ENCODE results near the gene ERC1. TPM values are rescaled to one million over a fixed set of nuclear protein-coding genes. Genes with fewer than 3 reads are reported as not detected.
"Not testable (repeated sequence)": the region's sequence is repeated elsewhere in the genome, so short reads cannot be mapped to it uniquely, and the experiment has no call there.

Gene ERC1
- total RNA-seq, 1 experiment from 2014 or later: 11.3 TPM

GRCh38 chr12:1185460-1186182, 194.6 kb downstream of the ERC1 start:
- no peak for DNase-seq (ENCODE audit: low spot score)

- no peak for DNase-seq (ENCODE audit: low spot score)
These were observed 195.3 kb downstream of the ERC1 start for GRCh38 chr12:1186298-1186697.

- no peak for DNase-seq (ENCODE audit: low spot score)
These were observed 197.0 kb downstream of the ERC1 start for GRCh38 chr12:1188016-1188415.

GRCh38 chr12:1189163-1189562, 198.1 kb downstream of the ERC1 start:
- no peak for DNase-seq (ENCODE audit: low spot score)

DNA sequence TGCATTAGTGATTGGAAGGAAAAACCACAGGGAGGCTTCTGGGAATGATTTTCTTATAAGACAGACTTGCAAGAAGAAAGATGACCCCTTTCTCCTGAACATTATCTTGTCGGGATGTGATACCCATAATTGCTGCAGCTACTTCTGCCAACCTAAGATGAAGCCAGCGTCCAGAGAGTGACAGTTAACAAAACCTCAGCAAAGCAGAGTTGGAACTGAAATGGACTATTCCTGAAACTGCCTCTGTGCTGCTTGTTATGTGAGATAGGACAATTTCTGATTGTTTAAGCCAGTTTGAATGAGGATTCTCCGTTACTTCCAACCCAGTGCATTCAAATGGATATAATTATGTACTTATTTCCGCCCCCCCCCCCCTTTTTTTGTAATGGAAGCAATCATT, 204.5 kb downstream of the ERC1 start:
- DNase-seq (ENCODE audit: low spot score): no peak

- no peak for DNase-seq (ENCODE audit: low spot score)
These were observed 206.4 kb downstream of the ERC1 start for GRCh38 chr12:1197264-1198018.

DNA sequence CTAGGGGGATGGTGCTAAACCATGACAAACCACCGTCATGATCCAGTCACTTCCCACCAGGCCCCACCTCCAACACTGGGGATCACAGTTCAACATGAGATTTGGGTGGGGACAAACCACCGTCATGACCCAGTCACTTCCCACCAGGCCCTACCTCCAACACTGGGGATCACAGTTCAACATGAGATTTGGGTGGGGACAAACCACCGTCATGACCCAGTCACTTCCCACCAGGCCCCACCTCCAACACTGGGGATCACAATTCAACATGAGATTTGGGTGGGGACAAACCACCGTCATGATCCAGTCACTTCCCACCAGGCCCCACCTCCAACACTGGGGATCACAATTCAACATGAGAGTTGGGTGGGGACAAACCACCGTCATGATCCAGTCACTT, 207.8 kb downstream of the ERC1 start:
- not testable (repeated sequence) for DNase-seq (ENCODE audit: low spot score)

DNA sequence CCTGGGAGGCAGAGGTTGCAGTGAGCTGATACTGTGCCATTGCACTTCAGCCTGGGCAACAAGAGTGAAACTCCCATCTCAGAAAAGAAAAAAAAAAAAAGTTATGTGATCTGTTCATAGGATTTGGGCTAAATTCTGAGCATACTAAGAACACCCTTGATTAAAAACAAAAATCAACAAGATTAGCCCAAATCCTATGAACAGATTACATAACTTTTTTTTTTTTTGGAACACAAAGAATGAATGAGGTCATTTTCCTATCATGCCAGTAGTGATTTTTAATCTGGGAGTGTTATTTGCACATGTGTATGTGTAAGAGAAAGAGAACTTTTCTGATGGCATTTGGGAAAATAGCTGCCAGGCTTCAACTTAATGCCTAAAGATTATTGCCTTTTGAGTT, 208.7 kb downstream of the ERC1 start:
- no peak for DNase-seq (ENCODE audit: low spot score)

DNA sequence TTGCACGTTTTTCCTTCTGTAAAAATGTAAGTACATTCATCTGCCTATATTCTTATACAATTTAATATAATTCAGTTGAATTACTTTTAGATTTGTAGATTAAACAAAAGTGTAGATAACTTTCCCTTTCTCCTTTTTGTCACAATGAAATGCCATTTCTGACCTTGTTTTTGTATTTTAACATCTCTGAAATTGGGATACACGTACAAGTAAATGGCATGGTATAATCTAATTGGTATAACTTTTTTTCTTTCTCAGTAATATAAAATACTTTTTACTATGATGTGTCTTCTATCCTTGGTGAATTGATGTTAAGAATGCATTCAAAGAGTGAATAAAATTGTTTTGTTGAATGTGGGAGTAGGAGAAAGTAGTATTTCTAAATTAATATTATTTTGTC, 210.0 kb downstream of the ERC1 start:
- no peak for DNase-seq (ENCODE audit: low spot score)

GRCh38 chr12:1201886-1202285, 210.9 kb downstream of the ERC1 start:
- no peak for DNase-seq (ENCODE audit: low spot score)

- DNase-seq (ENCODE audit: low spot score): no peak
These were observed 212.7 kb downstream of the ERC1 start for GRCh38 chr12:1203735-1204019.

GRCh38 chr12:1204581-1205121, 213.6 kb downstream of the ERC1 start:
- peak; percentile 29 for DNase-seq (ENCODE audit: low spot score)

DNA sequence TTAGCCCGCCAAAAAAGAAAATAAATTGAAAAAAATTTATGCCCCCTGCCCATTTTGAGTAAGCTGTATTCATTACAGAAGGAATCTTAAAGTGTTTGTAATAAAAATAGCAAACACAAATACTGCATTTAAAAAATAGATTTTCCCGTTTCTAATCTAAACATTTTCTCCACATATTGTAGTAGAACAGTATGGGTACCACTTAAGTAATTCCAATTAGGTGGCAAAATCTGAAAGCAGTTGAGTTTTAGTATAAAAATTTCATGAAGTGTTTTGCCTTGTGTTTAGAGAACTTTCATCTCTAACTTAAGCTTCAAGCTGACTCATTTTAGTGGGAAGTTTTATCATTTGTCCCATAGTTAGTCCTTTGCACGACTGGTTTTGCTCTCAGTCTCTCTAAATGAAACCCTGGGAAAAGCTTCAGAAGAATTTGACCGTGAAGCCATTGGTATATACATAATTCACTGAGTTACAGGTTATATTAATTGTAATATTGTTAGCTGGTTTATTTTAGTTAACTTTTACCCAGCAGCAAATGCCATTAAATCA, 214.6 kb downstream of the ERC1 start:
- DNase-seq (ENCODE audit: low spot score): peak; percentile 42

DNA sequence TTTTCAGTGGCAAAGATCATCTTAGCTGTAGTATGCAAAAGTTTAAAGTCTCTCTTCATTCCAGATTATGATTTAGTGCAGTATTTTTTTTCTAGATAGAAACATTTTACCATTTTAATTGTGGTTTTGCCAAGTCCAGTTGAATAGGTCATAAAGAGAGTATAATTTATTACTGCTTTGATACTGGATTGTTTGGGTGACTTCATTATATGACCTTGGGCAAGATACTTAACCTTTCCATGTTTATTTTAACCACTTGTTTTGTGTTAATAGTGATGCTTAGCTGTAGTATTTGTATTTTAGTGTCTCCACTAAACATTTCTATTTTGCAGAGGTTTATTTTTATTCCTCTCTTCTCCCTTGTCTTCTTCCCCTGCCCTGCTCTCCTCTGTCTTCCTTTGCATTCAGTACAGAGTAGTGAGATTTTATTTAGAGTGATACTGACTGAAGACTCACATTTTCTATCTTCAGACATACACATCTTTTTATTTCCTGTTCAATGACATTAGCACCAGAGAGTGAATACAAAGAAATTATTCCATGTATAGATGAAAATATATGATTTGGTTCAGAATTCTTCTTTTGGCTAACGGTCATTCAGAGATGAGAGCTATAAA, 215.2 kb downstream of the ERC1 start:
- DNase-seq (ENCODE audit: low spot score): no peak

GRCh38 chr12:1207276-1207675, 216.3 kb downstream of the ERC1 start:
- no peak for DNase-seq (ENCODE audit: low spot score)

DNA sequence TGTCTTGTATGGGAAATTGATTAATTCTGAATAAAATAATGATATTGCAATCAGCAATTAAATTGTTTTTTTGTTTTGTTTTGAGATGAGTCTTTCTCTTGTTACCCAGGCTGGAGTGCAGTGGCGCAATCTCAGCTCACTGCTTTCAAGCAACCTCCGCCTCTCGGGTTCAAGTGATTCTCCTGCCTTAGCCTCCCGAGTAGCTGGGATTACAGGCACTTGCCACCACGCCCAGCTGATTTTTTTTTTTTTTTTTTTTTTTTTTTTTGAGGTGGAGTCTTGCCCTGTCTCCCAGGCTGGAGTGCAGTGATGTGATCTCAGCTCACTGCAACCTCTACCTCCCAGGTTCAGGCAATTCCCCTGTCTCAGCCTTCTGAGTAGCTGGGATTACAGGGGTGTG, 217.7 kb downstream of the ERC1 start:
- DNase-seq (ENCODE audit: low spot score): not testable (repeated sequence)

- DNase-seq (ENCODE audit: low spot score): no peak
These were observed 221.5 kb downstream of the ERC1 start for GRCh38 chr12:1212526-1212925.

DNA sequence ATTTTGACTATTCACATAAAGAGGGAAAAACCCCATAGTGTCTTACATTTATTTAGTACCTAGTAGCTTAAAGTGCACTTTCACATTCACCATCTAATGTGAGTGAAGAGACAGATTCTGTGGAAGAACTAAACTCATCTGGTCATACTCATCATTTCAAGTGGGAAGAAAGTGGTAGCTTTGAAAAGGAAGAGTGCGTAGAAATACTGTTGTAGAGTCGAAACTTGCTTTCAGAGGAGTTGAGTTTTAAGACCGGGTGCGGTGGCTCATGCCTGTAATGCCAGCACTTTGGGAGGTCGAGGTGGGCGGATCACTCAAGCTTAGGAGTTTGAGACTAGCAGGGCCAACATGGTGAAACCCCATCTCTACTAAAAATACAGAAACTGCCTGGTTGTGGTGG, 222.2 kb downstream of the ERC1 start:
- DNase-seq (ENCODE audit: low spot score): no peak

DNA sequence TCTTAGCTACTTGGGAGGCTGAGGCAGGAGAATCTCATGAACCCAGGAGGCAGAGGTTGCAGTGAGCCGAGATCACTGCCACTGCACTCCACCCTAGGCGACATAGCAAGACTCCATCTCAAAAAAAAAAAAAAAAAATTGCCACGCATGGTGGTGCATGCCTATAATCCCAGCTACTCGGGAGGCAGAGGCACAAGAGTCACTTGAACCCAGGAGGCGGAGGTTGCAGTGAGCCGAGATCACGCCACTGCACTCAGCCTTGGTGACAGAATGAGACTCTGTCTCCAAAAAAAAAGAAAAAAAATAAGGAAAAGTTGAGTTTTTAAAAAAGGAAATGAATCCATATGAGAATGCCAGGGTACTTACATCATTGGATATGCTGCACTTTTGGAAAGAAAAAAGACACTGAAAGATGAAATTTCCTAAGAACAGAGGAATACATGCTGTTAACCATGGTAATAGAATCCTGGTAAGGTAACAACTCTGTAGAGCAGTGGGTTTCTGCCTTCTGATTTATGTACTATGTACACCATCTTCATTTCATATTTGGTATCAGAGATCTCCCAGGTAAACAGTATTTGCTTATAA, 222.7 kb downstream of the ERC1 start:
- DNase-seq (ENCODE audit: low spot score): no peak

GRCh38 chr12:1216560-1216959, 225.5 kb downstream of the ERC1 start:
- no peak for DNase-seq (ENCODE audit: low spot score)

DNA sequence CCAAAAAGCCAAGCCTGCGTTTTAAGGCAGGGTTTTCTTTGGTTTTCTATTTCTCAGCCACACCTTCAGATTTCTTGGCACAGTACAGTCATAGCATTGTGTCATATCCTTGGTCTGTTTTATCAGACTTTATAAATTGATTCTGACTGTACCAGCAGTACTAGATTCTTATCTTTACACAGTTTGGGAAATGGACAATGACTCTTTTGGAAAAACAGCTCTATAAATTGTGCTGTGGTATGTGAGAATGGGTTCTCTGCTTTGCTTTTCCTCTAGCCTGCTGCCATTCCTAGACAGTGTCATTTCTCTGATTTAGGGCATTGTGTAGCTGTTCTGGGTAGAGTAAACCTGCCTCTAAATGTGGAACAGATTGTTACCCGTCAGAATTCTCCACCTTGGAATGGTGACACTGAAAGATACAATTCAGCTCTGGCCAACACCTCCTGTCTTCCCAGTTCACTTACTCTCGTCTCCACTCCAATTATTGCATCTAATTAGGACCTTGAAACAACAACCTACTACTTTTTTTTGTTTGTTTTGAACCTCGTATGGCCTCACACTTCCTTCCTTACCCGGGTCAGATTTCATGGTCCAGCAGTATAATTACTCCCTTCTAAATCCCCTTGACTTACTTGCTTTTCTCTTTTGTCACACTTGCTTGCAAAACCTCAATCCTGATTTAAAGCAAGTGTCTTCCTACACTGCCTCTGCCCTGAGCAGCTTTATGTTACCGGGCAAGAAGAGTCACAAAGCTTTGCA, 226.3 kb downstream of the ERC1 start:
- DNase-seq (ENCODE audit: low spot score): peak; percentile 79

All from H4 (cell line).